RWPE2 (cell line): ENCODE data around the gene TBL1XR1.

ENCODE experiments used
- ATAC-seq: fragments of 200-7000 bp; cut with Tn5 transposase; 3 replicates; pipeline ENCODE4 v1.9.1; 2021; ENCODE audit warnings: low read depth
- DNase-seq: peaks from one replicate; pipeline ENCODE4 v3.0.0-alpha.2; 2020; ENCODE audit warnings: low spot score
- H3K27ac ChIP-seq: fragments of 450-650 bp; 2 replicates; pipeline ENCODE4 v1.5.1; 2017; ENCODE audit warnings: mild to moderate bottlenecking; ENCODE audit not compliant: poor library complexity, severe bottlenecking
- H3K27me3 ChIP-seq: fragments of 250-450 bp; sonication (Bioruptor Pico); 2 replicates; pipeline ENCODE4 v1.5.1; 2021; ENCODE audit warnings: mild to moderate bottlenecking, moderate library complexity; ENCODE audit not compliant: insufficient read depth, poor library complexity, severe bottlenecking
- H3K36me3 ChIP-seq: fragments of 250-450 bp; sonication (Bioruptor Pico); 2 replicates; pipeline ENCODE4 v1.5.1; 2020; ENCODE audit warnings: low read depth, mild to moderate bottlenecking, moderate library complexity
- H3K4me1 ChIP-seq: fragments of 250-450 bp; sonication (Bioruptor Pico); 2 replicates; pipeline ENCODE4 v1.5.1; 2021; ENCODE audit warnings: mild to moderate bottlenecking, moderate library complexity; ENCODE audit not compliant: insufficient read depth, poor library complexity, severe bottlenecking
- H3K4me3 ChIP-seq: fragments of 250-450 bp; sonication (Bioruptor Pico); 2 replicates; pipeline ENCODE4 v1.5.1; 2021; ENCODE audit warnings: mild to moderate bottlenecking, moderate library complexity; ENCODE audit not compliant: severe bottlenecking
- H3K9me3 ChIP-seq: fragments of 250-450 bp; sonication (Bioruptor Pico); 2 replicates; pipeline ENCODE4 v1.5.1; 2021; ENCODE audit warnings: mild to moderate bottlenecking, moderate library complexity; ENCODE audit not compliant: severe bottlenecking
- CTCF ChIP-seq: fragments of 450-650 bp; IDR thresholded peaks from one replicate; pipeline ENCODE4 v1.5.1; 2017; ENCODE audit warnings: mild to moderate bottlenecking, moderate library complexity; ENCODE audit not compliant: poor library complexity, severe bottlenecking

Gene TBL1XR1

GRCh38 chr3:176992978-176993377, 204.3 kb downstream of the TBL1XR1 start:
- ATAC-seq: no peak
- Histone ChIP-seq H3K4me3 (no peak overlapping the region), H3K4me1 (no peaks in the 10 kb centered on the region), H3K9me3 (no peaks in the 10 kb centered on the region), H3K36me3 (no peaks in the 10 kb centered on the region), H3K27ac (no peak overlapping the region), H3K27me3 (no peaks in the 10 kb centered on the region)
- TF ChIP-seq CTCF: no peak
- no peak for DNase-seq

GRCh38 chr3:176992565-176992964, 204.7 kb downstream of the TBL1XR1 start:
- Histone ChIP-seq H3K27me3 (no peaks in the 10 kb centered on the region), H3K9me3 (no peaks in the 10 kb centered on the region), H3K4me3 (no peak overlapping the region), H3K36me3 (no peaks in the 10 kb centered on the region), H3K4me1 (no peaks in the 10 kb centered on the region), H3K27ac (no peak overlapping the region)
- TF ChIP-seq CTCF: no peak
- no peak for ATAC-seq
- no peak for DNase-seq

GRCh38 chr3:176988795-176989194, 208.5 kb downstream of the TBL1XR1 start:
- ATAC-seq (no peak), DNase-seq (no peak)
- H3K4me3 ChIP-seq: no peak overlapping the region
- H3K4me1 ChIP-seq: no peaks in the 10 kb centered on the region
- H3K9me3 ChIP-seq: no peaks in the 10 kb centered on the region
- H3K27ac ChIP-seq: no peak overlapping the region
- H3K27me3 ChIP-seq: no peaks in the 10 kb centered on the region
- no peak for TF ChIP-seq CTCF
- no peaks in the 10 kb centered on the region for H3K36me3 ChIP-seq

GRCh38 chr3:176987901-176988650, 209.2 kb downstream of the TBL1XR1 start:
- Histone ChIP-seq H3K4me1 (no peaks in the 10 kb centered on the region), H3K27ac (no peak overlapping the region), H3K4me3 (no peak overlapping the region), H3K27me3 (no peaks in the 10 kb centered on the region), H3K36me3 (no peaks in the 10 kb centered on the region), H3K9me3 (no peaks in the 10 kb centered on the region)
- no peak for DNase-seq
- no peak for TF ChIP-seq CTCF
- no peak for ATAC-seq

- Histone ChIP-seq H3K4me1 (peaks cover 7% of the 10 kb centered on the region), H3K27ac (peak overlapping the region; percentile 21), H3K27me3 (no peaks in the 10 kb centered on the region), H3K36me3 (no peaks in the 10 kb centered on the region), H3K9me3 (no peaks in the 10 kb centered on the region), H3K4me3 (no peak overlapping the region)
- no peak for DNase-seq
- peak; percentile 52; the same call in 2 of the 3 replicates for ATAC-seq
- TF ChIP-seq CTCF: no peak
These were observed 218.8 kb downstream of the TBL1XR1 start for GRCh38 chr3:176978441-176978840.
